ENCODE results near the gene AFAP1L1.

DNA sequence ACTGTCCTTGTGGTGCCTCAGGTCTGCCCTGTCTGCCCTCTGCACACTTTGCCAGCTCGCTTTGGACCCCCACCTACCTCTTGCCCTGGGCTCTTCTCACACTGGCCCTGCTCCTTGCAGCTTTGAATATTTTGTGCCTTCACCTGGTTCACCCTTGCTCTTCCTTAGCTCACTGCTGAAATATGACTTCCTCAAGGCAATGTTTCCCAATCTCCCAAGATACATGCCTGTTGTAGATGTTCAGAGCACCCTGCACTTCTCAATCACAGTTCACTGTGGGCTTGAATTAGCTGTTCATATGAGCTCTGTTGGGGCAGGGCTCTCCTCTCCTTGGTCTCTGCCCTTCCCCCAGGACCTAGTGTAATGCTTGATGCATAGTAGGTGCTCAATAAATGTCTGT, 8.0 kb downstream of the AFAP1L1 start:
- TF ChIP-seq, protein P1, sequence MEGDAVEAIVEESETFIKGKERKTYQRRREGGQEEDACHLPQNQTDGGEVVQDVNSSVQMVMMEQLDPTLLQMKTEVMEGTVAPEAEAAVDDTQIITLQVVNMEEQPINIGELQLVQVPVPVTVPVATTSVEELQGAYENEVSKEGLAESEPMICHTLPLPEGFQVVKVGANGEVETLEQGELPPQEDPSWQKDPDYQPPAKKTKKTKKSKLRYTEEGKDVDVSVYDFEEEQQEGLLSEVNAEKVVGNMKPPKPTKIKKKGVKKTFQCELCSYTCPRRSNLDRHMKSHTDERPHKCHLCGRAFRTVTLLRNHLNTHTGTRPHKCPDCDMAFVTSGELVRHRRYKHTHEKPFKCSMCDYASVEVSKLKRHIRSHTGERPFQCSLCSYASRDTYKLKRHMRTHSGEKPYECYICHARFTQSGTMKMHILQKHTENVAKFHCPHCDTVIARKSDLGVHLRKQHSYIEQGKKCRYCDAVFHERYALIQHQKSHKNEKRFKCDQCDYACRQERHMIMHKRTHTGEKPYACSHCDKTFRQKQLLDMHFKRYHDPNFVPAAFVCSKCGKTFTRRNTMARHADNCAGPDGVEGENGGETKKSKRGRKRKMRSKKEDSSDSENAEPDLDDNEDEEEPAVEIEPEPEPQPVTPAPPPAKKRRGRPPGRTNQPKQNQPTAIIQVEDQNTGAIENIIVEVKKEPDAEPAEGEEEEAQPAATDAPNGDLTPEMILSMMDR (IDR thresholded peaks at IDR 0.05; ENCODE audit: insufficient read depth, low read depth, low read length), result no peak
- no peak for TF ChIP-seq EZH2 (IDR thresholded peaks at IDR 0.05; ENCODE audit: insufficient read depth, low read length)
